Stimulated activated naive CD8-positive, alpha-beta T cell treated with anti-CD3 and anti-CD28 coated beads, Interleukin-15, Interleukin-2, amounts not matched to agents 100 U/mL and 50 U/mL, for 24 hours (primary cell): ENCODE data around the gene GJC2.

Experiments
- ATAC-seq: fragments of 150-1000 bp; cut with Tn5 transposase; one replicate; pipeline ENCODE4 v1.10.0; 2021
- DNase-seq: peaks from one replicate; pipeline ENCODE4 v3.0.0; 2021

GJC2 gene

DNA sequence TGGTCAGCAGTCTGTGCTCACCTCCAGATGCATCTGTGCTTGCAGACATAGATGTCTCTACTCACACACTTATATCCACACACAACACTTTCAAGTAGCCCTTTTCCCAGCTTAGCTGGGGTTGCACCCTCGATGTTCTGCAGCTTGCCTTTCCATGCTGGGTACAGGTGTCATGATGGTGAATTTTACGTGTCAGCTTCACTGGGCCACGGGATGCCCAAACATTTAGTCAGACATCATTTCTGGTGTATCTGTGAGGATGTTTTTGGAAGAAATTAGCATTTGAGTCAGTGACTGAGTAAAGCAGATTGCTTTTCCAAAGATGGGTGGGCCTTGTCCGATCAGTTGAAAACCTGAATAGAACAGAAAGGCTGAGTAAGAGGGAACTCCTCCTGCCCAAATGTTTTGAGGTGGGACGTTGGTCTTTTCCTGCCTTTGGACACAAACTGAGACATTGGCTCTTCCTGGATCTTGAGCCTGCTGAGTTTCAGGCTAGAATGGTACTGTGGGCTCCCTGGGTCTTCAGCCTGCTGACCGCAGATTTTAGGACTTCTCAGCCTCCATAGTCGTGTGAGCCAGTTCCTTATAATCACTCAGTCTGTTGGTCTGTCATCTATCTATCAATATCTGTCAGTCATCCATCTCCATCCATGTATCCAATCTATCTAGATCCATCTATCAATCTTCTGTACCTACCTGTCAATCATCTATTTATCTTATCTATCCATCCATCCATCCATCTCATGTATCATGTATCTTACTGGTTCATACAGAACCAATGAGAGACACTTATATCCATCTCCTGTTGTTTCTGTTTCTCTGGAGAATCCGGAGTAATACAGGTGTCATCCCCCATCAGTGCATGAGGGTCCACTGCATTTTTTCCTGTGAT lies 45.4 kb downstream of the GJC2 start:
- ATAC-seq, result no peak
- no peak for DNase-seq

- DNase-seq (no peak), ATAC-seq (no peak)
Observed at GRCh38 chr1:228197555-228198147, 47.9 kb downstream of the GJC2 start.

DNA sequence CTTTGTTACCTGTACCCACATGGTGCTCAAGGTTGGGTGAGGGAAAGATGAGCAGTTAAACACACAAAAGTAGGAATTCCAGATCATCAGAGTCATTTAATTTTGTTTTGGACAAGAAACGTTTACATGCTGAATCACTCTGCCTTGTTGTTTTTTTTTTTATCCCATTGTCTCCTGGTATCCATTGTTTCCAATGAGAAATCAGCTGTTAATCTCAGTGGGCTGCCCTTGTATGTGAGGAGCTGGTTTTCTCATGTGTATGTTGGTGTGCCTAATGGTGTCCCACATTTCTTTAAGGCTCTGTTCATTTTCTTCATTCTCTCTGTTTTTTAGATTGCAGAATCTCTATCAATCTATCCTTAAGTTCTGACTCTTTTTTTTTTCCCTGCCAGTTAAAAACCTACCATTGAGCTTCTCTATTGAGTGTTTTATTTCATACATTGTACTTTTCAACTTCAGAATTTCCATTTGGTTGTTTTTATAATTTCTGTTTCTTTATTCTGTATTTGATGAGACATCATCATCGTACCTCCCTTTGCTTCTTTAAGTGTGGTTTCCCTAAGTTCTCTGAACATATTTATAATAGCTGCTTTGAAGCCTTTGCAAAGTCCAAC lies 49.4 kb downstream of the GJC2 start:
- ATAC-seq, result no peak
- DNase-seq, result no peak

DNA sequence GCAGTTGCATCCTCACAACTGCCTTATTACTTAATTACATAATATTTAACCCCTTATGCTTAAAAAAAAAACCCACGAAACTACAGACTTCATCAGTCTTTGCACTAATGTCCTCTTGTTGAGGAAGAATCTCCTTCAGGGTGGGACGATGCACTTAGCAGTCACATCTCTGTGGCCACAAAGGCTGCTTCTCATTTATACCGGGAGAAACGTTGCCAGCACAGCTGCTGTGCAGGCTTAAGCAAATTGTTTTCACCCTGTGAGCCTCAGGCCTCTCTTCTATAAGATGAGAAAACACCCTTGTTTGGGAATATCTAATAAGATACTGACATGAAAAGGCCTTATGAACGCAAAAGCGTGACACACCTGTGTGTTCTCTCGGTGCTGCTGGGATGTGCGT lies 55.2 kb downstream of the GJC2 start:
- DNase-seq (no peak), ATAC-seq (no peak)

DNA sequence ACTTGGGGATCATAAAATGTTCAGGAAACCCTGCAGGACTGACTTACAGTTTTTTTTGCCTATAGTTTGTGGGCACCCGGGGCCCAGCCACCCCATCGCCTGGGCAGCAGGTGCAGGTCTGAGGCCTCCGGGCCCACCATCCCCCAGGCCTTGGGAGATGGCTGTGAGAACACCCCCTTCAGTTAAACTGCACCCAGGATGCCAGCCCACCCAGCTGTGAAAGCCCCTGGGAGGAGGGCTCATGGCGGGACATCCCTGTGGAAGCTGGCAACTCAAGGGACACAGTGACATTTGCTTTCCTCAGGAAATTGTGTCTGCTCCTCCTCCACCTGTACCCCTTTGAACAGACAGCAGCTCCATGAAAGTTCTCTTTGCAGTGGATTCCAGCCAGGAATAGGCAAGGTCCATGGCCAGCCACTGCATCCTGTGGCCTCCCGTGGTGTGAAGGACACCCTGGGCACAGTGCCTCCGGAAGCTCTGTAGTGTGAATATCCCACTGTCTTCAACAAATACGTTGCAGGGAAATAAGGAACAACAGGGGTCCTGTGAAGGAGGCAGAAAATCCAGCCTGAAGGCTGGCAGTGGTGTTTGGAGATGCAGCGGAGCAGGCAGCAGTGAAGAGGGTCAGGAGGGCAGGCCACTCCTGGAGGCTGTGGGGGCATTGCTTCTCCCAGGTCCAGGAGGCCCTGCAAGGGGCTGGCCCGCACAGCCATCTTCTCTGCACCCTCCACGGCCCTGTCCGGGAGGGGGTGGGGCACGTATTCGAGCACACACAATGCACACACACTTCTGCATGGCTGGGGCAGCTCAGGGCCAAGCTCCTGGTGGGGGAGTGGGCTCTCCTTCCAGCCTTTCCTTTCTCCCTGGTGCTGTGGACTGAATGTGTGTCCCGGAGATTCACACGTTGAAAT lies 56.1 kb downstream of the GJC2 start:
- ATAC-seq, result no peak
- DNase-seq, result no peak

DNA sequence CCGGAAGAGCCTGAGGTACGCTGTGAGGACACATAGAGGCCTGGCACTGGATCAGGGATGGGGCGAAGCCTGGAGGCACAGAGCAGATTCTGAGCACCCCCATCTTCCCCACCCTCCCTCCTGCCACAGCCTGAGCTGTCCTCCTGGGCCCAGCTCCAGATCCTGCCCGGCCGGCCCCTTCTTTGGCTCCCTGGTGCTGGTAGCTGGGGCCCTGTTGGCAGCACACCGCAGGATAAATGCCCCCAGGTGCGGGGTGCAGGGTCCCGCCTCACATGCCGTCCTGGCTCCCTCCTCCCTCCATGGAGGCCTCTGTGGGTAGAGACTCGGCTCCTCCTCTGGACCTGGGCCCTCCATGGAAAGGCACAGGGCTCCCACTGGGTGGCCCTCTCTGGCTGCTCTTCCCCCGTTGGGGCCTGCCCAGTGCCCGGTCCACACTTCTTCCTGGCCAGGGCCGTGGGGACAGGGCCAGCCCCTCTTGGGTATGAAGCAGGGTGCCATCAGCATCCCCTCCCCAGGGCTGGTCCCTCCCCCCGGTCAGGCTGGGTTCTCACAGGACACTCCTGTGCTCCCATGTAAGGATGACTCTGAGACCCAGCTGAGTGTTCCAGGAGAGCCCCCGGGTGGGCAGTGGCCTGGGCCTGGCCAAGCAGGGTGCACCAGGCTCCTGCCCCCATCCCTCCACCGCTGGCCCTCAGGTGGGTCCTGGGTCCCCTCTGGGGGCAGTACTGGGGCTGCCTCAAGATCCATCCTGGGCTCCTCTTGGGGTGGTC lies 57.0 kb downstream of the GJC2 start:
- no peak for DNase-seq
- ATAC-seq, result no peak

DNA sequence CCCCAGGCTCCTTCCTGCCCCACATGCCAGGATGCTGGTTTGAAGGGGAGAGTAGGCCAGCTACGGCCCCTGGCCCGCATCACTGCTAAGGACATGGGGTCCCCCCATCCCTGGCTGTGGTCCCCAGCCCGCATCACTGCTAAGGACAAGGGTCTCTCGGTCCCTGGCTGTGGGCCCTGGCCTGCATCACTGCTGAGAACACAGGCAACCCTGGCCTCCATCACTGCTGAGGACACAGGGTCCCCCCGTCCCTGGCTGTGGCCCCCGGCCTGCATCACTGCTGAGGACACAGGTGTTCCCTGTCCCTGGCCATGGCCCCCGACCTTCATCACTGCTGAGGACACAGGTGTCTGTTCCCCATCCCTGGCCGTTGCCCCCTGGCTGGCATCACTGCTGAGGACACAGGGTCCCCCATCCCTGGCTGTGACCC lies 57.7 kb downstream of the GJC2 start:
- DNase-seq (no peak), ATAC-seq (no peak)

DNA sequence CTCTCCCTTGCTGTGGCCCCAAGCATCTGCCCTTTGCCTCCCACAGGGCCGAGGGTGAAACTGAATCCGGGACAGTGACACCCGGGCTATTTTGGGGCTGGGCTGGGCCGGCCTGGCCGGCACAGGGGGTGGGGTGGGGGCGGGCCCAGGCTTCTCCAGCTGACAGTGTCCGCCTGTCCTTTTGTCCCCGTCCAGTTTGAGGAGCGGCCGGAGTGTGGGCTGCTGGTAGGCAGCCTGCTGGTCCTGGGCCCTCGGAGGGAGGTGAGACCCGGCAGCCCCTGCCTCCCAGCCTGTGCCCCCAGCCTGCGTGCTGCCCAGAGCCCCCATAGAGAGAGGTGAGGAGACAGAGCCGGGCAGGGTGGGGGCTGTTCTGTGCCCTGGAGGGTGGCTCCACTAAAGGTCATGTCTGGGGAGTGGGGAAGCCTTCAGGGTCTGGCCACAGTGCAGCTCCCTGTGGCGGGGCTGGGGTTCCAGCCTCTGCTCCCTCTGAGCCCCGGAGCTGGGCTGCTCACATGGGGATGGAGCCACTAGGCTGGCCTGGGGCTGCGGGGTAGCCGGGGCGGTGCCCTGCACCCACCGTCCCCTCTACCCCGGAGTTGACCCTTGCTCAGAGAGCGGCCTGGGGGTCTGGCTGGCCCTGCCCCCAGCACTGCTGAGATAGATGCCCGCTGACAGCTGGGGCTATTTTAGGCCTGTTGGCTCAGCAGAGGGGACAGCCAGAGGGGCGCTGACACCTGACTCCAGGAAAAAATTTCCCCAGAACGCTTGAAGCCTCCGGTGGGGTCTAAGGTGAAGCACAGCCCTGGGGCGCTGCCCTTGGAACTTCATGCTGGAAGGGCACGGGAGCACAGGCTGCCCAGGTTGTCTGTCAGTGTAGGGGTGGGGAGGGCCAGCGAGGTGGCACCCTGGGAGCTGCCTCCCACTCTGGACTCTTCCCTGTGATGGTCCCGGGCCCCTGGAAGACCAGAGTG lies 58.4 kb downstream of the GJC2 start, which contains the start of gene OBSCN:
Gene OBSCN (plus strand): TSS at position 194 of the 971 bp plus-strand sequence. CDS start 3,740 bp downstream, outside the sequence.
- DNase-seq (no peak), ATAC-seq (no peak)

DNA sequence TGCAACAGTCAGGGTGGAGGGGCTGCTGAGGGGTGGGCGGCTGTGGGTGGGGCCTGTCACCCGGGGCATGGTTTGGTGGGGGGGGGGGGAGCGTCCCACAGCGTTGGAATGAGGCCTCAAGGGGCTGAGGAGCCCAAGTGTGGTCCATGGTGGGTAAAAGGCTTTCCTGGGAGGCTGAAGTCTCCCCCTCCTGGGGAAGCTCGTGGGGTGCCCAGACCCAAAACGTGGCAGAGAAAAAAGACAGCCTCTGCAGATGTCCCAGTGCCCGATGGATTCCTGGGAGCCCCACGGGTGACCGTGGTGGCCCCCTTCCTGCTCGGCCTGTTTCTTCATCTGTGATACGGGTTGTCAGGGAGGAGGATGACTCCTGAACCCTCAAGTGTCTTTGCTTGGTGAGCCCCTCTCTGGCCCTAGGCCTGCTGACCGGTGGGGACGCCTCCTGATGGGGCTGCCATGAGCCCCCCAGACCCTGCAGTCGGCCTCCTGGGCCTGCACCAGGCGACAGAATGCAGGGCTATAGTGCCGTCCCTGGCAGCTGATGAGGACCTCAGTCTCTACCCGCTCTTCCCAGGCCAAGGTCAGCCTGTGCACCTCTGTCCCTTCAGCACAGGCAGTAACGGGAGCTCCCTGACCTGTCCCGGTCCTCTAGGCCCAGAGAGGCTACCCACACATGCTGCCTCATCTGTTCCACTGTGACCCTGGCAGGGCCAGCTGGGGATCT lies 59.3 kb downstream of the GJC2 start:
- ATAC-seq (no peak), DNase-seq (no peak)
